Measurements from ENCODE around the gene DCDC2.
A peak's percentile ranks its signal among the peaks of the same experiment; 100 is the strongest.
"Not testable (repeated sequence)": the region's sequence is repeated elsewhere in the genome, so short reads cannot be mapped to it uniquely, and the experiment has no call there.

The DCDC2 gene

DNA sequence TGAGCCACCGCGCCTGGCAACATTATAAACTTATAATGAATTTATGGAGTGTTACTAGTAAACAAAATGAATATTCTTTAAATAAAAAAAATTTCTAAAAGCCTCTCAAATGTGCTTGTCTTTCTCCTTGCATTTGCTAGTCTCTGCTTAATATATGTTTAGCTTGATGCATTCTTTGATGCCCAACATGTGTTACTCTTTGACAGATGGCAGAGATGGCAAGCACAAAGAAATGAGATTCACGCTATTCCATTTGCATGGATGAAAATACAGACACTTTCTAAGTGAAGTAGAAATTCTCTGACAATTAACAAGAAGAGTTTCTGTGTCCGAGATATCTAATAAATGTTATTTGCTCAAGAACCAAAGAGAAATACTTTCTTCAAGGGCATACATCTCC is 30.1 kb downstream of the DCDC2 start:
- no peak for DNase-seq (ENCODE audit: low read depth)

DNA sequence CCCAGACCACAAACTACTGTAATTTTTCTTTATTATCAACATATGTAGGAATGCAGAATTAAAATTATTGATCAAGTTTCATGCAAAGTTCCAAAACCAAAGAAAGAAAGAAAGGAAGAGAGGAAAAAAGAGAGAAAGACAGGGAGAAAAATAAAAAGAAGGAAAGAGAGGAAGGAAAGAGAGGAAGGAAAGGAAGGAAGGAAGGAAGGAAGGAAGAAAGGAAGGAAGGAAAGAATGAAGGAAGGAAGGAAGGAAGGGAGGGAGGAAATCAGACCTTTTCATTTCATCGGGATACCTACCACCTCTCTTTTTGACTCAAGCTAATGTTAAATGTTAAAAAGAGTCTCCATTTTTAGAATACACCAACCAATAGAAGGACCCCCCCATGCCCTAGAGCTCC is 31.9 kb downstream of the DCDC2 start:
- DNase-seq (ENCODE audit: low read depth): no peak

- DNase-seq (ENCODE audit: low read depth): no peak
Measured at GRCh38 chr6:24324617-24325016, 33.2 kb downstream of the DCDC2 start.

DNA sequence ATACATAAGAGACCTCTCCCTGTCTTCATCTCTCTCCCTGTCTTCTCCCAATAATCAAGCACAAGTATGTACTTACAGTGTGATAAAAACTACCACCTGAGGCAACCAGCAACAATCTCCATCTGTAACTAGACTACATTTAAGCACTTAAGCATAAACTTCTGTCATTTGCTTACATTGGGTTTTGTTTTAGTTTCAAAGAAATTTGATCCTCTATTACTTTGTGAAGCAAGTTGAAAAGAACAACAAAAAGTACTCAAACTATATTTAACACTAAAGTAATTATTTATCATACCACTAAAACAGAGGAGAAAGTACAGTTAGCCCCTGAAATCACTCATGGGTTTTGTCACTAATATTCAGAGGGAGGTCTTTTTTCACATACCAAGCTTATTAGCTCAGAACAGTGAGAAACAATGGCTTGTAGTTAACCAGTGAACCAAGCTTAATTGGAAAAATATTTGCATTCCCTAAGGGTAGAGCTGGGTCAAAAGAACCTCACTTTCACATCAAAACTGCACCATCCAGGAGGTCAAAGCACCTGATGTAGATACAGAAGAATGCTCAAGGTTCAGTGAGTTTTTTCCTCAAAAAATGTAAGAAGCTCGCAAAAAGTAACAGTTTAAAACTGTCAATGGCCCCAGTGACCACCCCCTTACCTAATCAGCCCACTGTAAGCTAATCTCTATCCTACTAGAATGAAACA is 34.1 kb downstream of the DCDC2 start:
- DNase-seq (ENCODE audit: low read depth): no peak

- no peak for DNase-seq (ENCODE audit: low read depth)
Measured at GRCh38 chr6:24322924-24323323, 34.9 kb downstream of the DCDC2 start.

- not testable (repeated sequence) for DNase-seq (ENCODE audit: low read depth)
Measured at GRCh38 chr6:24322446-24322845, 35.4 kb downstream of the DCDC2 start.

GRCh38 chr6:24321538-24322162 is 36.2 kb downstream of the DCDC2 start:
- DNase-seq (ENCODE audit: low read depth): no peak

DNA sequence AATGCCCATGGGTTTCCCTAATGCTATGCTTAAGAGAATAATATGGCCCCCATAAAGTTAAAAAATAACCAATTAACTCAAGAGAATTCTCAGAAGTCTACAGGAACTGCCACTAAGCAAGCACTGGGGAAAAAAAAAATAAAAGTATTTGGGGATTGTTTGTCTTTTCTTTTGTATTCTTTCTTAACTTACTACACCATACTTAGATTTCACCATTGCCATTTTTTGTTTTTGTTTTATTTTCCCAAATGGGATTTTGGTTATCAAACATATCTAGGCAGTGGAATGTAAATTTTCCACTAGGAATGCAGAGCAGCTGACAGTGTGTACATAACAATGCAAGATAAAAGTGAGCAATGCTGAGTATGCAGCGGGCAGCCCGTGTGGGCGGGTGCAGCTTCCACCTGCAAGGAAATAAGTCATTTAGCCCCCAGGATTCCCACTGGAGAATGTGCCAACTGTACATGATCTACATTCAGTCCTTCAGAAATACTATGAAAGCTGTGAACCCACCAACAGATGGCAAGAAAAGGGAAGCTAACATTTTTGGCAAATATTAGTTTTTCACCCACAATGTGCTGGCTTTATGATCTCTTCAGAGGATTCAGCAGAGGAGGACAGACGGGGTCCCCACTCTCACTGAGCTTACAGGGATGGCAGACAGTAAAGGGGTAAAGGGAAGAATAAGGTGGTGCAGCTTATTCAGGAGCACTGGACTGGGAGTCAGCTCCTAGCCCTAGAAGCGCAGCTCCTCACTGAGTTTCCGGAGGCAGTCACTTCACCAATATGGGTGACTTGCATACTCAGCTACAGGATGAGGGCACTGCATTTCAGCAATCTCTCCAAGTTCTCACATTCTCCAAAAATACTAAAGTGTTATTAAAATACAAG is 44.4 kb downstream of the DCDC2 start:
- no peak for DNase-seq (ENCODE audit: low read depth)

DNA sequence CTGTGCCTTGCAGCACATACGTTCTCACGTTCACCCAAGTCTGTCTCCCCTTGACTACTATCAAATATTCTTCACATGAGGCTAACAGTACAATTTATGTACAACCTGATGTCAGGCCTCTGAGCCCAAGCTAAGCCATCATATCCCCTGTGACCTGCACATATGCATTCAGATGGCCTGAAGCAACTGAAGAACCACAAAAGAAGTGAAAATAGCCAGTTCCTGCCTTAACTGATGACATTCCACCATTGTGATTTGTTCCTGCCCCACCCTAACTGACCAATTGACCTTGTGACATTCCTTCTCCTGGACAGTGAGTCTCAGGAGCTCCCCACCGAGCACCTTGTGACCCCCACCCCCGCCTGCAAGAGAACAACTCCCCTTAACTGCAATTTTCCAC is 46.1 kb downstream of the DCDC2 start:
- not testable (repeated sequence) for DNase-seq (ENCODE audit: low read depth)

DNA sequence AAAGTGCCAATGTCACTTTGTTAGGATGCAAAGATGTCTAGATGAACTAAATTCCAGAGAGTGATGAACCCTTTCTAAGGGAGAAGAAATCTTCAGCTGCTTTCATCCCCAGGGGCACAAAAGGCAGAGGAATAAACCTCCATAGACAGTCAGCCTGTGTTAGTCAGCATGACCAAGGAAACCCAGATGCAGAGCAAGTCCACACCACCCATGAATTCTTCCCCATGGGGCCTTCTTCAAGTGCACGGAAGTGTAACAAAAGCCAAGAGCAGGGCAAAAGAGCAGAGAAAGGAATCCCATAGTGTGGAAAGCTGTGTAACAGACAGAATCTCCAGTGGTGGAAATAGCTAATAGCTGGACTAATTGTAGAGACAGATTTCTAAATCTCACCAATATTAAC is 50.0 kb downstream of the DCDC2 start:
- DNase-seq (ENCODE audit: low read depth): no peak

DNA sequence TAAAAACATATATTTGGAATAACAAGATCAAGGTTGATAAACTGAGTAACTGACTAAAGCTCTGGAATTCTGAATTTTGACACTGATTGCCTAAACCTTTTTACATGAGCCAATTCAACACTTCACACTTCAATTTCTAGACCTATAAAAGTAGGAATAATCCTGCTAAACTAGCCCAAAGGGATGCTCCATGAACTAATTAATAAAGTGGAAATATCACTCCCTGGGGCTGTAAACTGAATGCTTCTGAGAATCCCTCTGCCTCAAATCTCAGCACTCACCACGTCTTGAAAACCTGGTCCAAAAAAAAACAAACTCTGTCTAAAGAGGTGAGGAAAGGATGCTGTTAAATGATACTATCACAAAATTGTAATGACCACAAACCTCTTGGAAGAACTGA is 50.9 kb downstream of the DCDC2 start:
- no peak for DNase-seq (ENCODE audit: low read depth)

GRCh38 chr6:24306038-24306437 is 51.8 kb downstream of the DCDC2 start:
- no peak for DNase-seq (ENCODE audit: low read depth)

DNA sequence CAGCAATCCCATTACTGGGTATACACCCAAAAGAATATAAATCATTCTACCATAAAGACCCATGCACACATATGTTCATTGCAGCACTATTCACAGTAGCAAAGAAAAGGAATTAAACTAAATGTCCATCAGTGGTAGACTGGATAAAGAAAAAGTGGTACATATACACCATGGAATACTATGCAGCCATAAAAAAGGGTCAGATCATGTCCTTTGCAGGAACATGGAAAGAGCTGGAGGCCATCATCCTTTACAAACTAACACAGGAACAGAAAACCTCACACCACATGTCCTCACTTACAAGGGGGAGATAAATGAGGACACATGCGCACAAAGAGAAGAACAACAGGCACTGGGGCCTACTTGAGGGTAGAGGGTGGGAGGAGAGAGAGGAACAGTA is 60.9 kb downstream of the DCDC2 start:
- no peak for DNase-seq (ENCODE audit: low read depth)

- not testable (repeated sequence) for DNase-seq (ENCODE audit: low read depth)
Measured at GRCh38 chr6:24293852-24294251, 64.0 kb downstream of the DCDC2 start.

- no peak for DNase-seq (ENCODE audit: low read depth)
Measured at GRCh38 chr6:24287239-24287638, 70.6 kb downstream of the DCDC2 start.

- DNase-seq (ENCODE audit: low read depth): no peak
Measured at GRCh38 chr6:24284006-24284405, 73.9 kb downstream of the DCDC2 start.

- peak; percentile 62 for DNase-seq (ENCODE audit: low read depth)
Measured at GRCh38 chr6:24283043-24283985, 74.5 kb downstream of the DCDC2 start.

DNA sequence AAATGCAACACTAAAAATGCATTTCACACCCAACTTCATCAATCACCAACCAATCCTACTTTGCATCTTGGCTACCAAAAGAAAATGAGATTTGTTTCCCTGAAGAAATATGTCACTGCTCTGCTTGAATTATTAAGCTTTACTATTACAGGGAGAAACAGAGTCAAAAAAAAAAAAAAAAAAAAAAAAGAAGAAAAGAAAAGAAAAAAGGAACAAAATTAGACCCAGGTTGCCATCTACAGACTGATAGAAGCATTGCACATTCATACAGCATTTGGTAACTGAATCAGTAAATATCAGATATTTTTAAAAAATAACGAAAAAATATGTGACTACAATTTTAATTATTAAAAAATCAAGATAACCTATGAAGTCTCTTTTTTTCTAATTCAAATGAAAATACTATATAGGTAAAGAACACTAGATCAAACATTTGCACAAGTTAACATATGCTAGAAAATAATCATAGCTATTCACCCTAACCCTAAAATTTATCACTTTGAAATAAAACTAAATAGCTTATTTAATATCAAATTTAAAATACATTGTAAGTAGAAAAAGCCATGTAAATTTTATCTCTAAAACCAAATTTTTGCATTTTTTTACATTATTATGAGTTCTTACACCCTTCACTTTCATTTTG is 83.3 kb downstream of the DCDC2 start:
- DNase-seq (ENCODE audit: low read depth): peak; percentile 5

DNA sequence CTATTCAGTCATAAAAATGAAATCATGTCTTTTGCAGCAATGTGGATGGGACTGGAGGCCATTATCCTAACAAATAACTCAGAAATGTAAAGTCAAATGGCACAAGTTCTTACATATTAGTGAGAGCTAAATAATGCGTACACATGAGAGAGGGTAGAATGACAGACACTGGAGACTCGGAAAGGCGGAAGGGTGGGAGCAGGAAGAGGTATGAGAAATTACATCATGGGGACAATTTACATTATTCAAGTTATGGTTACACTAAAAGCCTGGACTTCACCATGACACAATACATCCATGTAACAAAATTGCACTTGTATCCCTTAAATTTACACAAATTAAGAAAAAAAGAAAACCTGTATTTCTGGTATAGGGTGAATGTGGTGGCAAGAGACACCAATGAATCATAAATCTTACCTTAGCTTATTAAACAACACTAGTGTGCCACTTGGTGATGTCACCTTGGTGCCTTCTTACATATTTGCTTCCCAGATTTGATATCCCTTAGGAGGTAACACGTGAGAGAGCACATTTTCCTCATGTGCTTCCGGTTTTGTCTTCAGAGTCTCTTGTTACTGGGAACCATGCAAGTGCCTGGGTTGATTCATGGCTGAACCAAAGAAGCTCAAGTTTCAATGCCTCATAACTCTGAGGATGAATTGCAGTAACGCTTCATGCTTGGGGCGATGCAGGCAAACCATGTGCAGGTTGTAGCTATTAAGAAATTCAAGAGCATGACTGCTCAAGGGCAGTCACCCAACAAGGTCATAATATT is 84.6 kb downstream of the DCDC2 start:
- DNase-seq (ENCODE audit: low read depth): peak; percentile 71

GRCh38 chr6:24272553-24272952 is 85.3 kb downstream of the DCDC2 start:
- DNase-seq (ENCODE audit: low read depth): no peak

DNA sequence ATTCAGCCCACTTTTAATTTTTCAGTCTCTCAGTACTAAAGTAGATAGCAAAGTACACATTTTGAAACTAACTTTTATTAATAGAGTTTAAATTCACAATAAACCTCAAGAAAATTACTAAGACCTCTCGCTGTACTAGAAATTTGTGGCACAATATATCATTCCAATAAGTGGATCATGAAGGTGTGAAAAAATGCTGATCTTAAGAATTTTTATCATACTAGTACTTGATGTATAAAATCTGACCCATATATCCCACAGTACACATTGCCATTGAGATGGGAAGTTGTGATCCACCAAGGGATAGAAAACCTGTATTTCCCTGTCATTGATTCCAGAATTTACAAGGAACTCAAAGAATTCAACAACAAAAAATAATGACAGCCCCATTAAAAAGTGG is 85.7 kb downstream of the DCDC2 start:
- no peak for DNase-seq (ENCODE audit: low read depth)
